SK-N-SH treated with all-trans-retinoic acid at 6 μM for 48 hours (cell line): ENCODE results near the gene ERMARD.

Experiments
- ARNTL ChIP-seq: fragments of 450-650 bp; formaldehyde crosslinking; IDR thresholded peaks from 2 replicates; pipeline ENCODE4 v1.5.0; 2020; ENCODE audit warnings: low read depth, mild to moderate bottlenecking, moderate library complexity, borderline replicate concordance
- BACH2 ChIP-seq: fragments of 250-450 bp; sonication (Bioruptor Pico); IDR thresholded peaks from 2 replicates; pipeline ENCODE4 v1.9.0; 2021; ENCODE audit warnings: mild to moderate bottlenecking, borderline replicate concordance
- CSDC2 ChIP-seq: fragments of 250-450 bp; sonication (Bioruptor Pico); IDR thresholded peaks from 2 replicates; pipeline ENCODE4 v1.5.0; 2020; ENCODE audit warnings: mild to moderate bottlenecking, moderate library complexity
- ISL1 ChIP-seq: fragments of 250-450 bp; sonication (Bioruptor Pico); IDR thresholded peaks from 2 replicates; pipeline ENCODE4 v2.1.2; 2022; ENCODE audit warnings: mild to moderate bottlenecking, moderate library complexity
- RARB ChIP-seq: fragments of 250-450 bp; sonication (Bioruptor Pico); IDR thresholded peaks from 2 replicates; pipeline ENCODE4 v1.8.0; 2021; ENCODE audit warnings: mild to moderate bottlenecking, moderate library complexity
- SNAI2 ChIP-seq: fragments of 250-450 bp; sonication (Bioruptor Pico); IDR thresholded peaks from 2 replicates; pipeline ENCODE4 v1.5.0; 2020; ENCODE audit warnings: mild to moderate bottlenecking, moderate library complexity
- ZFP30 ChIP-seq: fragments of 450-650 bp; formaldehyde crosslinking; IDR thresholded peaks from 2 replicates; pipeline ENCODE4 v1.5.0; 2022; ENCODE audit warnings: mild to moderate bottlenecking, moderate library complexity
- TF ChIP-seq, protein P1 (sequence below): fragments of 250-450 bp; sonication (Bioruptor Pico); IDR thresholded peaks from 2 replicates; pipeline ENCODE4 v1.8.0; 2021; ENCODE audit warnings: low read depth, mild to moderate bottlenecking, moderate library complexity, borderline replicate concordance
- TF ChIP-seq, protein P2 (sequence below): fragments of 250-450 bp; sonication (Bioruptor Pico); IDR thresholded peaks from 2 replicates; pipeline ENCODE4 v1.8.0; 2020; ENCODE audit warnings: mild to moderate bottlenecking, moderate library complexity, borderline replicate concordance
- TF ChIP-seq, protein P3 (sequence below): fragments of 250-450 bp; sonication (Bioruptor Pico); IDR thresholded peaks from 2 replicates; pipeline ENCODE4 v1.5.0; 2020; ENCODE audit warnings: mild to moderate bottlenecking, moderate library complexity

DNA sequence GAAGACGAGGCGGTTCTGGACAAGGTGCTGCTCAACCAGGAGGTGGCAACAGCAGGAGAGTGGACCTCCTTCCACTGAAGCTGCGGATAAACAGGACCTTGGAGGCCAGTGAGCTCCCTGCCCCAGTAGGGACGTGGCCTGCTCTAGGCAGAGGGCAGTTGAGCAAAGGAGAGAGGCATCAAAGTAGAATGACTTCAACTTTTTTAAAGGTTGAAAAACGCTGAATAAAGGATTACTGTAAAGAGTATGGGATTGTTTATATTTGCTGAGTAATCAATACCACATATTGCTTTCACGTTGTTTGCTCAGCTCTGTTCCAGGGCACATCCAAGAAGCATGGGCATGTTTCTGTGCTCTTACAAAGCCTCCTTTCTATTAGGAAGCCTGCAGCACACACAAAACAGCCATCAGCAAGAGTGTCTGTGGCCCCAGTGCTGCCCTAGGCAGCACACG lies 48.1 kb downstream of the ERMARD start:
- TF ChIP-seq, protein P1, sequence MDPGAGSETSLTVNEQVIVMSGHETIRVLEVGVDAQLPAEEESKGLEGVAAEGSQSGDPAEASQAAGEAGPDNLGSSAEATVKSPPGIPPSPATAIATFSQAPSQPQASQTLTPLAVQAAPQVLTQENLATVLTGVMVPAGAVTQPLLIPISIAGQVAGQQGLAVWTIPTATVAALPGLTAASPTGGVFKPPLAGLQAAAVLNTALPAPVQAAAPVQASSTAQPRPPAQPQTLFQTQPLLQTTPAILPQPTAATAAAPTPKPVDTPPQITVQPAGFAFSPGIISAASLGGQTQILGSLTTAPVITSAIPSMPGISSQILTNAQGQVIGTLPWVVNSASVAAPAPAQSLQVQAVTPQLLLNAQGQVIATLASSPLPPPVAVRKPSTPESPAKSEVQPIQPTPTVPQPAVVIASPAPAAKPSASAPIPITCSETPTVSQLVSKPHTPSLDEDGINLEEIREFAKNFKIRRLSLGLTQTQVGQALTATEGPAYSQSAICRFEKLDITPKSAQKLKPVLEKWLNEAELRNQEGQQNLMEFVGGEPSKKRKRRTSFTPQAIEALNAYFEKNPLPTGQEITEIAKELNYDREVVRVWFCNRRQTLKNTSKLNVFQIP (CRISPR knock-in tag): no peak
- no peak for TF ChIP-seq SNAI2
- TF ChIP-seq, protein P2, sequence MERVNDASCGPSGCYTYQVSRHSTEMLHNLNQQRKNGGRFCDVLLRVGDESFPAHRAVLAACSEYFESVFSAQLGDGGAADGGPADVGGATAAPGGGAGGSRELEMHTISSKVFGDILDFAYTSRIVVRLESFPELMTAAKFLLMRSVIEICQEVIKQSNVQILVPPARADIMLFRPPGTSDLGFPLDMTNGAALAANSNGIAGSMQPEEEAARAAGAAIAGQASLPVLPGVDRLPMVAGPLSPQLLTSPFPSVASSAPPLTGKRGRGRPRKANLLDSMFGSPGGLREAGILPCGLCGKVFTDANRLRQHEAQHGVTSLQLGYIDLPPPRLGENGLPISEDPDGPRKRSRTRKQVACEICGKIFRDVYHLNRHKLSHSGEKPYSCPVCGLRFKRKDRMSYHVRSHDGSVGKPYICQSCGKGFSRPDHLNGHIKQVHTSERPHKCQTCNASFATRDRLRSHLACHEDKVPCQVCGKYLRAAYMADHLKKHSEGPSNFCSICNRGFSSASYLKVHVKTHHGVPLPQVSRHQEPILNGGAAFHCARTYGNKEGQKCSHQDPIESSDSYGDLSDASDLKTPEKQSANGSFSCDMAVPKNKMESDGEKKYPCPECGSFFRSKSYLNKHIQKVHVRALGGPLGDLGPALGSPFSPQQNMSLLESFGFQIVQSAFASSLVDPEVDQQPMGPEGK (CRISPR knock-in tag): no peak
- TF ChIP-seq, protein P3, sequence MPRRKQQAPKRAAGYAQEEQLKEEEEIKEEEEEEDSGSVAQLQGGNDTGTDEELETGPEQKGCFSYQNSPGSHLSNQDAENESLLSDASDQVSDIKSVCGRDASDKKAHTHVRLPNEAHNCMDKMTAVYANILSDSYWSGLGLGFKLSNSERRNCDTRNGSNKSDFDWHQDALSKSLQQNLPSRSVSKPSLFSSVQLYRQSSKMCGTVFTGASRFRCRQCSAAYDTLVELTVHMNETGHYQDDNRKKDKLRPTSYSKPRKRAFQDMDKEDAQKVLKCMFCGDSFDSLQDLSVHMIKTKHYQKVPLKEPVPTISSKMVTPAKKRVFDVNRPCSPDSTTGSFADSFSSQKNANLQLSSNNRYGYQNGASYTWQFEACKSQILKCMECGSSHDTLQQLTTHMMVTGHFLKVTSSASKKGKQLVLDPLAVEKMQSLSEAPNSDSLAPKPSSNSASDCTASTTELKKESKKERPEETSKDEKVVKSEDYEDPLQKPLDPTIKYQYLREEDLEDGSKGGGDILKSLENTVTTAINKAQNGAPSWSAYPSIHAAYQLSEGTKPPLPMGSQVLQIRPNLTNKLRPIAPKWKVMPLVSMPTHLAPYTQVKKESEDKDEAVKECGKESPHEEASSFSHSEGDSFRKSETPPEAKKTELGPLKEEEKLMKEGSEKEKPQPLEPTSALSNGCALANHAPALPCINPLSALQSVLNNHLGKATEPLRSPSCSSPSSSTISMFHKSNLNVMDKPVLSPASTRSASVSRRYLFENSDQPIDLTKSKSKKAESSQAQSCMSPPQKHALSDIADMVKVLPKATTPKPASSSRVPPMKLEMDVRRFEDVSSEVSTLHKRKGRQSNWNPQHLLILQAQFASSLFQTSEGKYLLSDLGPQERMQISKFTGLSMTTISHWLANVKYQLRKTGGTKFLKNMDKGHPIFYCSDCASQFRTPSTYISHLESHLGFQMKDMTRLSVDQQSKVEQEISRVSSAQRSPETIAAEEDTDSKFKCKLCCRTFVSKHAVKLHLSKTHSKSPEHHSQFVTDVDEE (CRISPR knock-in tag): no peak
- no peak for TF ChIP-seq ISL1 (CRISPR knock-in tag)
- no peak for TF ChIP-seq RARB (CRISPR knock-in tag)
- TF ChIP-seq BACH2 (CRISPR knock-in tag): no peak
- TF ChIP-seq ZFP30 (CRISPR knock-in tag): no peak
- no peak for TF ChIP-seq ARNTL (CRISPR knock-in tag)
- no peak for TF ChIP-seq CSDC2 (CRISPR knock-in tag)
